Upper lobe of right lung (tissue), 1 donor: ENCODE measurements around the gene CD47. TPM values are rescaled to one million over a fixed set of nuclear protein-coding genes. Genes with fewer than 3 reads are reported as not detected.

Experiments used
- ATAC-seq: fragments of 200-7000 bp; cut with Tn5 transposase; one replicate; pipeline ENCODE4 v1.9.1; 2020; ENCODE audit warnings: mild to moderate bottlenecking, moderate library complexity
- DNase-seq: peaks from one replicate; pipeline ENCODE4 v3.0.0-alpha.2; 2020
- H3K27ac ChIP-seq: fragments of 200-600 bp; one replicate; pipeline ENCODE4 v1.8.0; 2022
- H3K27me3 ChIP-seq: fragments of 200-600 bp; one replicate; pipeline ENCODE4 v1.8.0; 2022; ENCODE audit warnings: mild to moderate bottlenecking
- H3K36me3 ChIP-seq: fragments of 200-600 bp; one replicate; pipeline ENCODE4 v1.8.0; 2022
- H3K4me1 ChIP-seq: fragments of 200-600 bp; one replicate; pipeline ENCODE4 v1.8.0; 2022
- H3K4me3 ChIP-seq: fragments of 200-600 bp; one replicate; pipeline ENCODE4 v1.8.0; 2022; ENCODE audit warnings: mild to moderate bottlenecking
- H3K9me3 ChIP-seq: fragments of 200-600 bp; one replicate; pipeline ENCODE4 v1.8.0; 2022
- intact Hi-C: fragments of 100-400 bp; cut with DNase I; formaldehyde crosslinking; loops from one replicate; pipeline ENCODE4 v1.11.0; 2022
- total RNA-seq: library from RNA; stranded (reverse); fragmentation: NEBNext Ultra II Directional; extraction: Animal tissue kit (Norgen Biotek cat#: 25700); gene quantifications from one replicate; pipeline ENCODE4 v1.2.1, GENCODE V29; 2021
- TF ChIP-seq, protein P1 (sequence below): fragments of 200-600 bp; IDR thresholded peaks from one replicate; pipeline ENCODE4 v1.8.0; 2022; ENCODE audit warnings: antibody characterized with exemption
- donor health status: DM: no; HTN: yes; CAD: no; lungs with severe emphysema.

The CD47 gene
- total RNA-seq, 1 donor from 2014 or later, result 228 TPM

DNA sequence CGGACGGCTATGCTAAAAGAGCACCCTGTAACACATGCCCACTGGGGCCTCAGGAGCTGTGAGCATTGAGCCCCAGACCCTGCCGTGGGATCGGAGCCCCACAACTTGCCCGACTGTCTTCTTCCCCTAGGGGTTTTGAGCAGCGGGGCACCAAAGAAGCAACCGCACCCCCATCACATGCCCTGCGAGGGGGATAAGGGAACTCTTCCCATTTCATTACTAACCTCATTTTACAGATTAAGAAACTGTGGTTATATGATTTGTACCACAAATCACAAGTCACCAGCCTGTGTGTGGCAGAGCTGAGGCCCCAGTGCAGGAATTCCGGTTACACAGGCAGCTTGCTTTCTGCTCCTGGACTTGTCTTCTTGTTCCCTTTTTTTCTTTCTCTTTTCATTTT lies 86.2 kb downstream of the CD47 start:
- Histone ChIP-seq H3K27me3 (no peaks in the 10 kb centered on the region), H3K27ac (no peak overlapping the region), H3K9me3 (no peaks in the 10 kb centered on the region), H3K36me3 (no peaks in the 10 kb centered on the region), H3K4me3 (no peak overlapping the region), H3K4me1 (peaks cover 23% of the 10 kb centered on the region)
- ATAC-seq (peak; percentile 51), DNase-seq (peak; percentile 71)
- intact Hi-C loops, result no loop called here
- TF ChIP-seq, protein P1, sequence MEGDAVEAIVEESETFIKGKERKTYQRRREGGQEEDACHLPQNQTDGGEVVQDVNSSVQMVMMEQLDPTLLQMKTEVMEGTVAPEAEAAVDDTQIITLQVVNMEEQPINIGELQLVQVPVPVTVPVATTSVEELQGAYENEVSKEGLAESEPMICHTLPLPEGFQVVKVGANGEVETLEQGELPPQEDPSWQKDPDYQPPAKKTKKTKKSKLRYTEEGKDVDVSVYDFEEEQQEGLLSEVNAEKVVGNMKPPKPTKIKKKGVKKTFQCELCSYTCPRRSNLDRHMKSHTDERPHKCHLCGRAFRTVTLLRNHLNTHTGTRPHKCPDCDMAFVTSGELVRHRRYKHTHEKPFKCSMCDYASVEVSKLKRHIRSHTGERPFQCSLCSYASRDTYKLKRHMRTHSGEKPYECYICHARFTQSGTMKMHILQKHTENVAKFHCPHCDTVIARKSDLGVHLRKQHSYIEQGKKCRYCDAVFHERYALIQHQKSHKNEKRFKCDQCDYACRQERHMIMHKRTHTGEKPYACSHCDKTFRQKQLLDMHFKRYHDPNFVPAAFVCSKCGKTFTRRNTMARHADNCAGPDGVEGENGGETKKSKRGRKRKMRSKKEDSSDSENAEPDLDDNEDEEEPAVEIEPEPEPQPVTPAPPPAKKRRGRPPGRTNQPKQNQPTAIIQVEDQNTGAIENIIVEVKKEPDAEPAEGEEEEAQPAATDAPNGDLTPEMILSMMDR, result no peak

DNA sequence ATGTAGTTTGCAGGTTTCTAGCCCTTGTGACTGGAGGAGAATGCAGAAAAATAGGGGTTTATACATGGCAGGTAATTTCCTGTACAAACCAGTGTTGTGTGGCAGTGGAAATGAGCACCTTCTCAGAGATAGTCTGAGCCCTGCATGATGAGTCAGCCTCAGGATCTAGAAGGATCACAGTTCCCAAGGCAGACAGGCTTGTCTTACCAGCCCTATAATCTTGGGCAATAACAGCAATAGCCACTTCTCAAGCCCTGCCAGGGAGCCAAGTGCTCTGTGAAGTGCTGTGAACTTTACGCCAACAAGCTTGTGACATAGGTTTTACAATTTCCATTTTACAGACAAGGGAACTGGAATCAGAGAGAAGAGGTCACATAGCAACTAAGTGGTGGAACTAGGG lies 89.4 kb downstream of the CD47 start:
- Histone ChIP-seq H3K4me3 (no peak overlapping the region), H3K4me1 (peaks cover 16% of the 10 kb centered on the region), H3K27me3 (no peaks in the 10 kb centered on the region), H3K9me3 (no peaks in the 10 kb centered on the region), H3K36me3 (no peaks in the 10 kb centered on the region), H3K27ac (peak overlapping the region; percentile 18)
- intact Hi-C loops, result no loop called here
- TF ChIP-seq, protein P1, result no peak
- DNase-seq (peak; percentile 73), ATAC-seq (peak; percentile 86)

DNA sequence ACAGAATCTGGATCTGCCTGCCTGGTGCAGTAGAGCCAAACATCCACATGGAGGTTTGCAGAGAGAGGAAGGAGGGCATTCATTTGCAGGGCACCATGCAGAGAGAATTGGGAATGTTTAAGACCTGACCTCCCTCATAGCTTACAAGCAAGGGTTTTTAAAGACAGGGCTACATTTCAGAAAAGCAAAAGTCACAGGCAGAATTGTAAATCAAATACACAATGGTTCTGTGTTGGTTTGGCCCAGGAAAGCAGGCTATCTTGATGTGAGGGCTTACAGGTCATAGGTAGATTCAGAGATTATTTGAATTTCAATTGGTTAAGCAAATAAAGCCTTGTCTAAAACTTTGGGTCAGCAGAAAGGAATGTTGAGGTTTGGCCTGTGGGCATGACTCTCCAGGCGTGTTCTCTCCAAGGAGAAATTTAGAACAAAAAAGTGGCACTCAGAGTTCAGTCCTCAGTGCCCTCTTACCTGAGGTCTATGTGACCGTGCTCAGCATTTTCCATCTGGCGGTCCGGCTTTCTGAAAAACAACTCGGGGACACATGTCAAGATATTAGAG lies 91.5 kb downstream of the CD47 start:
- TF ChIP-seq, protein P1, result no peak
- no peaks in the 10 kb centered on the region for H3K9me3 ChIP-seq
- peaks cover 10% of the 10 kb centered on the region for H3K4me1 ChIP-seq
- DNase-seq (no peak), ATAC-seq (peak; percentile 89)
- intact Hi-C loops, result no loop called here
- peak overlapping the region; percentile 13 for H3K27ac ChIP-seq
- H3K27me3 ChIP-seq, result no peaks in the 10 kb centered on the region
- no peaks in the 10 kb centered on the region for H3K36me3 ChIP-seq
- H3K4me3 ChIP-seq, result no peak overlapping the region

DNA sequence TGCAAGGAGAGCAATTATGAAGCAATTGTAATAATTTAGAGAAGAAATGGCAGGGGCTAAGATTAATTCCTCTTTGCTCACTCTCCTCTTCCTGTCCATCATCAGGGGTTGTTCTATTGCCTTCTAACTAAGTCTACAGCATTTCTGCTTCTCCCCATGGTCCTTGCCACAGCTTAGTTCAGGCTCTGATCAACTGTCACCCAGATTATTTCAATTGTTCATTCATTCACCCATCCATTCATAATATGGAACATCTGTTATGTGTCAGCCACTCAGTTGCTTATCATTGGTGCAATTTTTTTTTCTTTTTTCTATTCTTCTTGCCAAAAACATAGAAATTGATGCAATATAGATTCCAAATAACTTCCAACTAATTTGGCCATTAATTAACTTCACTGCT lies 93.2 kb downstream of the CD47 start:
- H3K36me3 ChIP-seq, result no peaks in the 10 kb centered on the region
- ATAC-seq, result no peak
- intact Hi-C loops, result no loop called here

DNA sequence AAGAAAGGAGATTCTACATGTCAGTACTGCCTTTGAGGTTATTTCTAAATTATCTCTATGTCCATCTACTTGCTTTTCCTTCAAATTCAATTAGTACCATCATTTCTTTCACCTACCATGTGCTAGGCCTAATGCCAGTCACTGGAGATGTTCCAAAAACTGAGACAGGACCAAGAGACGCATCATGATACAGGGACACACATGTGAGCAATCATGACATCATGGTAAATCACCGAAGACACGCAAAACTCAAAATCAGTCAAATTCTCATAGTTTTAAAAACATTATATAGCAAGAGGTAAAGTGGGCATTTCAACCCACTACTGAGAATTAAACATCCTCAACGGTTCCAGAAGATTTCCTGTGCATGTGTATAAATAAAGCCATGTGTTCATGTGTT lies 95.0 kb downstream of the CD47 start:
- no peak for DNase-seq
- Histone ChIP-seq H3K36me3 (no peaks in the 10 kb centered on the region), H3K27ac (no peak overlapping the region), H3K9me3 (no peaks in the 10 kb centered on the region), H3K4me1 (peaks cover 2% of the 10 kb centered on the region), H3K27me3 (no peaks in the 10 kb centered on the region), H3K4me3 (no peak overlapping the region)
- no peak for ATAC-seq
- intact Hi-C loops, result no loop called here
- TF ChIP-seq, protein P1, result no peak

More for the DNA sequence above, 93.2 kb downstream of the CD47 start:
- H3K9me3 ChIP-seq, result no peaks in the 10 kb centered on the region
- H3K27ac ChIP-seq, result no peak overlapping the region
- TF ChIP-seq, protein P1, result no peak
- H3K27me3 ChIP-seq, result no peaks in the 10 kb centered on the region
- no peak overlapping the region for H3K4me3 ChIP-seq
- H3K4me1 ChIP-seq, result peaks cover 10% of the 10 kb centered on the region
- no peak for DNase-seq
